Activated CD4-positive, alpha-beta T cell treated with anti-CD3 and anti-CD28 coated beads, Interleukin-2, Interleukin-6, amounts not matched to agents 100 ng/mL and 50 ng/mL, durations not matched to agents 16 hours and 8 hours (primary cell): Measurements from ENCODE around the gene DDX54.

Source experiments
- DNase-seq: peaks from one replicate; pipeline ENCODE4 v3.0.0-alpha.2; 2020

DDX54 gene

DNA sequence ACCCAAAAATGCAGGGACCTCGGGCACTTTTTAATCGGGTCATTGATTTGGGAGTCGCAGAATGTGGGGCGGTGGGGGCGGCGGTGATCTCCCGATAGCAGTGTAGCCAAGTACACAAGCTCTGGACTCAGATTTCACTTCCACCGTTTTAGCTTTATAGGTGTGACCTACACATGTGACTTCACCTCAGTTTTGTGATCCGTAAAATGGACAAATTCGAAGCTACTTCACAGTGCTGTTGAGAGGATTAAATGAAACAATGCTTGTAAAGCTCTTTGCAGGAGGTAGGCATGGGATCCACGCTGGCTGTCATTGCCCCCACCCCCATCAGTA lies 721 bp upstream of the DDX54 start:
- peak; percentile 35 for DNase-seq

DNA sequence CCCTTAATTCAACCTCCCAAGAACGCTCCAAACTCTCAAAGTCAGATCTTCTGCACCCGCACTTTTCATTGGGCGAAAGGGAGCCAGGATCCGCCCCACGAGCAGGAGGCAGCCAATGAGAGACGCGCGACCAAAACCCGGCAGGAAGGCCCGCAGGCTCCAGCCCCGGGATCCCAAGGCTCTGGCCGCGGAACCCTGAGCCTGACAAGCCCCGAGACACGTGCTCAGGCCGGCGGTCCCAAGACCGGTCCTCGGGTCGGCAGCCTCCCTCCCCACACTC lies 438 bp downstream of the DDX54 start:
- DNase-seq, result peak; percentile 94

DNA sequence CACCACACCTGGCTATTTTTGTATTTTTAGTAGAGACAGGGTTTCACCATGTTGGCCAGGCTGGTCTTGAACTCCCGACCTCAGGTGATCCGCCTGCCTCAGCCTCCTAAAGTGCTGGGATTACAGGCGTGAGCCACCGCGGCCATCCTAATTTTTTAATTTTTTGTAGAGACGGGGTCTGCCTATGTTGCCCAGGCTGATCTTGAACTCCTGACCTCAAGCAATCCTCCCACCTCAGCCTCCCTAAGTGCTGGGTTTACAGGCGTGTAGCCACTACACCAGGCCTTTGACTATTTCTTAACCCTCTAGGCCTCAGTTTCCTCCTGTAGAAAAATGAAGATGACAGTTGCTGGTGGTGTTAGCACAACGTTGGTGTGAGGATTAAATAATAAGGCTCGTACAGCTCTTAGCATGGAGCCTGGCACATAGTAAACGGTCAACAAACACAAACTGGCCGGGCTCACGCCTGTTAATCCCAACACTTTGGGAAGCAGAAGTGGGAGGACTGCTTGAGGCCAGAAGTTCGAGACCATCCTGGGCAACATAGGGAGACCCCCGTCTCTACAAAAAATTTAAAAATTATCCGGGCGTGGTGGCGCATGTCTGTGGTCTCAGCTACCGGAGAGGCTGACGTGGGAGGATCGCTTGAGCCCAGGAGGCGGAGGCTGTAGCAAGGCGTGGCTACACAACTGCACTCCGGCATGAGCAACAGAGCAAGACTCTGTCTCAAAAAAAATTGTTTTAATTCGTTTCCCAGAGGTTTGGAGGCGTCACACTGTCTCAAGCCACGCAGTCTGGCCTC lies 979 bp downstream of the DDX54 start:
- no peak for DNase-seq

DNA sequence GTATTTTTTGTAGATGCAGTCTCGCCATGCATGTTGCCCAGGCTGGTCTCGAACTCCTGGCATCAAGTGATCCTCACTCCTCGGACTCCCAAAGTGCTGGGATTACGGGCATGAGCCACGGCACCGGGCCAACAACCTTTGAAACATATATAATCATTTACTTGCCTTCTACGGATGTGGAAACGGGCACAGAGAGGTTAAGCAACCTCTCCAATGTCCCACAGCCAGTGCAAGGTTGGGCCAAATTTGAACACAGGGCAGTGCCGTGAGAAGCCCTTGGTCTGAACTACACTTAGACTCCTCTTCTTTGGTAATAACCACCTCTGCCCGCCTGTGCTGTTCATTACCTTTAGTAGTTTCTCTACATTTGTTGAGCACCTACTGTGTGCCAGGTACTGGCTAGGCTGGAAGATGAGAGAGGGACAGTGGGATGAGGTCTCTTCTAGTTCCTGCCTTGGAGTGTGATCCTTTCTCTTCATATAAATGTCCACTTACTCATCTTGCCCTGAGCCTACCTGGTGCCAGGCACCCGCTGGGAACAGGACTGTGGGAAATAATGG lies 2.2 kb downstream of the DDX54 start:
- DNase-seq, result no peak

DNA sequence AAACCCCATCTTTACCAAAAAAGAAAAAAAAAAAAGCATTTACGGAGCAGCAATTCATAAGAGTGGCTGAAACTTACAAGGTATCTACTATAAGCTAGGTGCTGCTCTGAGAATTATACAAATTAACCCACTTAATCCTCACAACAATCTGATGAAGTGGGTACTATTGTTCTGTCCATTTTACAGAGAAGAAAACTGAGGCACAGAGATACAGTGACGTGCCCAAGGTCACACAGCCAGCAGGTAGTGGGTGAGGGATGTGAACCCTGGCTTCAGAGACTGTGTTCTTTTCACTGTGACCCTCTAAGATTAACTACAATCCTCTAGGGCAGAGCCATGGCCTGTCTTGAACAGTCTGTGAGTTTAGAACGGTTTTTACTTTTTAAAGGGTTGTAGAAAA lies 3.3 kb downstream of the DDX54 start:
- DNase-seq, result no peak

DNA sequence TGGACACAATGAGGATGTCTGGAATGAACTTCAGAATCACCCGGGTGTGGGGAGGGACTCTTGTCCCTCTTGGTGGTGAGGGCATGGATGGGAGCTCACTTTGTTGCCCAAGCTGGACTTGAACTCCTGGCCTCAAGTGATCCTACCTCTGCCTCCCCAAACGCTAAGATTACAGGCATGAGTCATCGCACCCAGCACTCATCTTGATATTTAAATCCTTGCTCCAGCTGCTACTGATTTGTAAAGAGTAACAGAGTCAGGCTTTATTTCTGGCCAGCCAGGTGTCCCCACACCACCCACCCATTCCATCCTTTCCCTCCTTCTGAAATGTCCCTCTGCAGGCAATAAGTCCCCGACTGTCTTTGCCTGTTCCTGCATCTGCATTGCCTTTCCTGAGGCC lies 4.9 kb downstream of the DDX54 start:
- no peak for DNase-seq

DNA sequence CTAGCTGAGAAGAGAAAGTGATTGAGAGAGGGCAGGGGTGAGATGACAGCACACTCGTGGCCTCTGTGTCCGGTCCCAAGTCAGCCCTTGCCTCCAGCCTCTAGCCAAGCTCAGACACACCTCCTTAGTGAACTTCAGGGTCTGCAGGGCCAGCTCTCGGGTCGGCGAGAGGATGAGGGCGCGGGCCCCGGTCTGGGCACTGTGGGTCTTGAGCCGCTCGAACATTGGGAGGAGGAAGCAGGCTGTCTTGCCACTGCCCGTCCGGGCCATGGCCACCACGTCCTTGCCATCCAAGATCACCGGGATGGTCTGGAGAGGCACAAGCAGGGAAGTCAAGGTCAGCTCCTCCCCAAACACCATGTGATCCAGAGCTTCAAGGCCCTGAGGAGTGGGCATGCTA lies 6.3 kb downstream of the DDX54 start:
- no peak for DNase-seq

DNA sequence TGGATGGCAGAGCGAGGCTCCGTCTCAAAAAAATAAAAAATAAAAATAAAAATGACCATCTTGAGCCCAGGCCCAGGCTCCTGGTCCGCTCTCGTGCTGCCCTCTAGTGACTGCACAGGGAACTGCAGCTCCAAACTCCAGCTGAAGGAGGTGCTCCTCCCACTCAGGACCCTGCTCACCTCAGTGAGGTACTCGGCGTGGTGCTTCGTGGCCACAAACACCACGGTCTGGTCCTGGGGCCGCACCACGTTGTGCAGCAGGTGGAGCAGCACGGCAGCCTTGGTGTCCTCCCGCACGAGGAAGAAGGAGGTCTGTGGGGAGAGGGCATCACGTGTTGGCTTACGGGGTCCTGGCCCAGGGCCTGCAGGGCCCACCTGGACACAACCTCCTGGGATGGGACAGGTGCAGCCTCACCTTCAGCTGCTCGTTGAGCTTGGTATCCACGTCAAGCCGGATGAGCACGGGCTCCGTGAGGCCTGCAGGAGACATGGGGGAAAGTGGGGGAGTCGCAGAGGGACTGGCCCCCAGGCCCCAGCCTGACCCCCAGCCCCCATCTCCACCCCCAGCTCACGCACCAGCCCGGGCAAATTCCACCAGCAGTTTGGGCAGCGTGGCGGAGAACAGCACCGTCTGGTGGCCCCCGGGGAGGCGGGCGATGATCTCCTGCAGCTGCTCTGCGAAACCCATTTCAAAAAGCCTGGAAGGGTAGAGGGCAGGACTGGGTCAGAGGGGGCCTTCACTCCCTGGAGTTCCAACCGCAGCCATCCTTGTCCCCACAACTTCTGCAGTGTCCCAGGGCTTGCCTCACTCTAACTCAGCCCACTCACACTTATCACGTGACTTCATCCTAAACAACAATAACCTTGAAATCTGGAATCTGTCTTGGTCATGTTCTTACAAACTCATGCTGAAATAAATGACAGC lies 10.6 kb downstream of the DDX54 start:
- DNase-seq, result peak; percentile 86

DNA sequence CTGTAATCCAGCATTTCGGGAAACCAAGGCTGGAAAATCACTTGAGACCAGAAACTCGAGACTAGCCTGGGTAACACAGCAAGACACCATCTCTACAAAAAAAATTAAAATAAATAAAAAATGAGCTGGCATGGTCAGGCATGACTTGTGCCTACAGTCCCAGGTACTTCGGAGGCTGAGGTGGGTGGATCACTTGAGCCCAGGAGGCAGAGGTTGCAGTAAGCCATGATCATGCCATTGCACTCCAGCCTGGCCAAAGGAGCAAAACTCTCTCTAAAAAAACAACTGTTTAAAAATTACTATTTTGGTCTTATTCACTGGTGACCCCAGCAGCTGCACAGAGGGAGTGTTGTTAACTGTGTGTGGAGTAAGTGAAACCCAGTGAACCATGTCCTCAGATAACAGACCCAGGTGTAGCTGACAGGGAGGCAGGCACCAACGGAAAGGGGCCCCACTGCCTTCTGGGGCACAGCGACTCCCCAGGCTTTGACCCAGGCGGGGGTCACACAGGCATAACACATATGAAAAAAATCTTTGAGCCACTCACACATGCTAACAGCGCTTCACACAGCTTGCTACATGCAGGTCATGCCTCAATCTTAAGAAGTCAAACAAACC lies 12.1 kb downstream of the DDX54 start:
- DNase-seq, result no peak

DNA sequence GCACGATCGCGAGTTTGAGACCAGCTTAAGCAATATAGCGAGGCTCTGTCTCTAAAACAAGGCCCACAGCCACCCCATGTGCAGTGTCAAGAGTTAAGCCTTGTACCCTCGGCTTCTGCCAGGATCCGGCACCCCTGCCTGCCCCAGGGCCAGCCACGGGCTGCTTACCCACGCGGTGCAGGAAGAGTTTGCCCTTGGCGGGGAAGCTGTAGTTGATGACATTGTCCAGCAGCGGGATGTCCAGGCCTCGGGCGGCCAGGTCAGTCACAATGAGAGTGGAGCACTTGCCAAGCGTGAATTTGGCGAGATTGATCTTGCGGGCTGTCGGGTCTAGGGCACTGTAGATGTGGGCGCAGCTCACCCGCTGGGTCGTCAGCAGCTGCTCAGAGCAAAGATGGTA lies 13.1 kb downstream of the DDX54 start:
- DNase-seq, result no peak

DNA sequence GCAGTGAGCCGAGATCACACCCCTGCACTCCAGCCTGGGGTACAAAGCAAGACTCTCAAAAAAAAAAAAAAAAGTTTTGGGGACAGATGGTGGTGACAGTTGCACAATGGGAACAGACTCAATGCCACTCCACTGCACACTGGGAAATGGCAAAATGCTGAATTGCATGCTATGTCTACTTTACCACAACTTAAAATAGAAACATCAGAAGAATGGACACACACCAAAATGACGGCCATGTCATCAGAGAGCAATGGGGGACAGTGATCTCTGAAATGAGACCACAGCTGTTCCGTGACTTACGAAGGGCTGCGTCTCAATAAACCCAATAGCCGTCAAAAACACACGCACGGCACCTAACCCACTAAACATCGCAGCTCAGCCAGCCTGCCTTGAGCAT lies 13.7 kb downstream of the DDX54 start:
- DNase-seq, result no peak

DNA sequence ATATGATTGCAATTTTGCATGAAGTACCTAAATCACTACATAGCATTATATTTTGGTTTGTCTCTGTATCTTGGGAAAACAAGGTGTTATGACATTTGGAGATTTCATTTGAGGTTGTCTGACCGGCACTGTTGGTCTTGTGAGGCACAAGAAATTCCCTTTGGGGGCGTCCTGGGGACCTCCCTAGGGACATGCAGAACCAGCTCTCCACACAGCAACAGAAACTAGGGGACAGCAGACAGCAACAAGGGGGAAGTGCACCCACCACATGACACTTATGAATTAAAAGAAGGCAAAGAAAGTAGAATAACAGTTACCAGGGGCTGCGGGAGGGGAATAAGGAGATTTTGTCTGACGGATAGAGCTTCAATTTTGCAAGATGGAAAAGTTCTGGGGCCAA lies 14.4 kb downstream of the DDX54 start:
- no peak for DNase-seq

DNA sequence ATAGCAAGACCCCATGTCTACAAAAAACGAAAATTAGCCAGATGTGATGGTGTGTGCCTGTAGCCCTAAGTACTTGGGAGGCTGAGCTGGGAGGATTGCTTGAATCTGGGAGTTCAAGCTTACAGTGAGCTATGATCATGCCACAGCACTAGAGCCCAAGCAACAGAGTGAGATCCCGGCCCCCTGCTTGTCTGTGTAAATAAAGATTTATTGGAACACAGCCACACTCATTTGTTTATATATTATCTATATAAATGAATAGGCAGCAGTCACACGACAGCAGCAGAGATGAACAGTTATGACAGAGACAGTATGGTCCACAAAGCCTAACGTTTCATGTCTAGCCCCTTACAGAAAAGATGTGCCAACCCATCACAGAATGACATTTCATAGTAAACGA lies 14.8 kb downstream of the DDX54 start:
- no peak for DNase-seq

DNA sequence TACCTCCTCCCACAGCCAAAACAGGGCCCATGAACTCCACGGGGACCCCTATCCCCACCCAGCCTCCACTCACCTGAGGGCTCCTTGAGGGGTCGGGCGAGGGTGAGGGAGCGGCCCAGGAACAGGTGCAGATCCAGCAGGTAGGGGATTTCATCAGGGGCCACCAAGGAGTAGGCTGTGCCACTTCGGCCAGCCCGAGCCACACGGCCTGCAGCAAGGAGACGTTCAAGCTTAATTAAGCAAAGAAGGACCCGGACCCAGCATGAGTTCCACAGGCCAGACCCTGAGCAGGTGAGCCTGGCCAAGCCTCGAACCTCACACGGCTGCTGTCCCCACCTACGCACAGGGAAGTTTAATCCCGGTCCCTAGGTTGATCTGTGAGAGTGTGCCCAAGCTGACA lies 15.6 kb downstream of the DDX54 start:
- no peak for DNase-seq

DNA sequence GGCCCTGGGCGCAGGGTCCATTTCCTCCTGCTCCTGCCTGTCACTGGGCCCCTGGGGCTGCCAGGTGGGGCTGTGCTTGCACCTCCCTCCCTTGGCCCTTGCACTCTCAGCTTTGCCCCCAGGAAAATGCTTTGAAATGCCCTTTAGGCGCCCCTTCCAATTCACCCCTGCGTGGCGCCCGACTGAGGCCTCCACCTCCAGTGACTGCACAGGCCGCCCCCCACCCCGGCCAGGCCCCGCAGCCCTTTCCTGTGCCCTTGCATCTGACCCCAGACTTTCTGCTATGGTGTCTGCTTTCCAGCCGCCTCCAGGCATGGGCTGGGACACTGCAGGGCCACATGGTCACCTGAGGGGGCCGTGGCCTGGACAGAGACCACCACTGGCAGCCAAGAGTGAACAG lies 17.4 kb downstream of the DDX54 start:
- DNase-seq, result no peak

DNA sequence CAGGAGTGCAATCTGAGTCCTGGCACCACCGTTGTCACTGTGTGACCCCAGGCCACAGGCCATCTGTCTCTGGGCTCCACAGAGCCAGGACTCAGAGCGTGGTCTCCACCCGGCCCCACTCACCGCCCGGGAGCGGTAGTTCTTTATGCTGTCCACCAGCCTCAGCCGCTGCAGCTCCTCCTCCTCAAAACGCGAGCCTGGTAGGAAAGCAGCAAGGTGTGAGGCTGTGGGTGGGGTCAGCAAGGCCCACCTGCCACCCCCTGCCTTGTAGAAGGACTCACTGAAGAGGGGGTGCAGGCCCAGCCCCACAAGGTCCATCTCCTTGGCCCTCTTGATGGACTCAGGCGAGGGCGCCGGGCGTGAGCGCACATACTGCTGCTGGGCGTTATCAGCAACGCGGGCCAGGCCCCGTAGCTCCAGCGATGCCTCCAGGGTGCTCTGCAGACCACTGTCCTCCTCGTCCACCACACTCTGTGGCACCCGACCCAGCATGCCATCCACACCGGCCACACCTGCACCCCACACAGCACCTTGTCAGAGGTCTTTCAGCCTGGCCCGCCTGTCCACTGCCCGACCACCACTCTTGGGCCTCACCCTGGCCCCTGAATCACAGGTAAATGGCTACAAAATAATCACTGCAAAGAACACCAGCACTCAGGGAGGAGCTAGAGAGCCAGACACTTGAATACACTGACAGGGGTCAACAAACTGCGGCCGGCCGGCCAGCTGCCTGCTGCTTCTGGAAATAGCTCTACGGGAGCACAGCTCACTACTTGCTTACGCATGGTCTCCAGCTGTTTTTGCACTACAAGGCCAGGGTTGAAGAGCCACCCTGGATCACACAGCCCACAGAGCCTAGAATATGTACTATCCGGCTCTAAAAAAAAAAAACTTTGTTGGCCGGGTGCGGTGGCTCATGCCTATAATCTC lies 19.5 kb downstream of the DDX54 start:
- no peak for DNase-seq

DNA sequence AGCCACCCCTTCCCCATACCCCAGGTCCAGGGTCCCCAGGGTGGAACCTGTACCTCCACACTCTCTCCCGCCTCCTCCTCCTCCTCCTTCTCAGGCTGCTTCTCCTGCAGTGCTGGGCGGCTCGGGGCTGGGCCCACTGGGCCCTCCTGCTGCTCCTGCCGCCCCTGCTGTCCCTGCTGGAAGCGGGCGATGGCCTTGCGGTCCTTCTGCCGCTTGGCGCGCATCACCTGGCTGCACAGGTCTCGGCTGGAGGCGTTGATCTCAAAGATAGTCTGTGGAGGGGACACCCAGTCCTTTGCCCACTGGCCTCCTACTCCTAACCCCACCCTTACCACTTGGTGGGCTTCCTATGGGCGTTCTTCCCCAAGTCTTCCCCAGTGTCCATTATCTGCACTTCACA lies 21.3 kb downstream of the DDX54 start:
- no peak for DNase-seq

DNA sequence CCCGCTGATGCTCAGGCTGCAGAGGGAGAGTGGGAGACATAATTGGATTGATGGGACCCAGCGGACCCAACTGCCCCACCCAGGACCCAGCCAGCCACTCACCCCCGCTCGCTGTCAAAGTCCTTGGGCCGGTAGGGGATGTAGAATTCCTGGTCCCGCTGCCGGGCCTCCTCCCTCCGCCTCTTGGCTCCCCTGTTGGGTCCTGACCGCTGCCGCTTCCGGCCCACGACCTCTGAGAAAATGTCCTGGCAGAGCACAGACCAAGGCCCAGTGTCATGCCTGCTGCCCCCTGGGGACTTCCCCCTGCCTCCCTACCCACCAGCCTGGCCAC lies 22.3 kb downstream of the DDX54 start:
- no peak for DNase-seq

DNA sequence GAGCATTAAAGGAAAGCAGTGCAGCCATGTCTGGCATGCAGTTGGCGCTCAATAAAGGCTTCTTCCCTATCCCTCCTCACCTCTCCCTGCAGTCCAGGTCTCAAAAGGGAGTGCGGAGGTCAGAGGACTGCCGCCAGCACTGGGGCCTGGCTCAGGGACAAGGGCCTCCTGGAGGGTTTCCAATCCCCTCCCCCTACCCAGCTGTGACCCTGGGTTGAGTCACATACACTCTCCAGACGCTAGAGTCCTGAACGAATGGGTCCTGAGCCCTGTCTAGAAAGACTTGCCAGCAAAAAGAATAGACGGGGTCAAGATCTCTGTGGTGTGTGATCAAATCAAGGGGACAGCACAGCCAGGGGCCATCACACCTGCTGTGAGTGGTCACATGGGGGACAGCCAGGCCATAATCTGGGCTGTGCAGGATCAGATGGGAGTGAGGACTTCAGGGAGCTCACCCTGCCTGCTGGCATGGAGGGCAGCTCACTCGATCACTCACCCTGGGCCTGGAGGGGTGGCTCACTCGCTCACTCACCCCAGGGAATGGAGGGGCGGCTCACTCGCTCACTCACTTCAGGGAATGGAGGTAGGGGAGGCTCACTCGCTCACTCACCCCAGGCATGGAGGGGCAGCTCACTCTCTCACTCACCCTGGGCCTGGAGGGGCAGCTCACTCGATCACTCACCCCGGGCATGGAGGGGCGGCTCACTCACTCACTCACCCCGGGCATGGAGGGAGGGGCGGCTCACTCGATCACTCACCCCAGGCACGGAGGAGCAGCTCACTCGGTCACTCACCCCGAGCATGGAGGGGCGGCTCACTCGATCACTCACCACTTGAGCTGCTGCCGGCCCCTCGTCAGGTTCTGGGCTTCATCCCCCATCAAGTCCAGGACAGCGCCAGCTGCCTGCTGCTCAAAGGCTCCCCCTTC lies 22.9 kb downstream of the DDX54 start:
- no peak for DNase-seq

DNA sequence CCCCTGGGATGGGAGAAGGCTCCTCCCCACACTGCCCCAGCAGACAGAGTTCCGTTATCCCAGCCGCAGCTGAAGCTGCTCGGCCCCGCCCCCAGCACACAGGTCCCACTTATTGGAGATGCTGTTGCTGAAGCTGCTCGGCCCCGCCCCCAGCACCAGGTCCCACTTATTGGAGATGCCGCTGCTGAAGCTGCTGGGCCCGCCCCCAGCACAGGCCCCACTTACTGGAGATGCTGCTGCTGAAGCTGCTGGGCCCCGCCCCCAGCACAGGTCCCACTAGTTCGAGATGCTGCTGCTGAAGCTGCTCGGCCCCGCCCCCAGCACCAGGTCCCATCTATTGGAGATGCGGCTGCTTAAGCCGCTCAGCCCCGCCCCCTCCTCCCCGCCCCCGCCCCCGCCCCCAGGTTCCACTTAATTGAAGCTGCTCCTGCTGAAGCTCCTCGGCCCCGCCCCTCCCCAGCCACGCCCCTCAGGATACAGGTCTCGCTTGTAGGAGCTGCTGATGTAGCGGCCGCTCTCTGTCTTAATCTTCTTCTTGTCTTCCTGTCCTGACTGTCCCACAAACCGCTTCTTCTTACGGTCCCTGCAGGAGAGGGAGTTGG lies 23.8 kb downstream of the DDX54 start:
- DNase-seq, result peak; percentile 43

DNA sequence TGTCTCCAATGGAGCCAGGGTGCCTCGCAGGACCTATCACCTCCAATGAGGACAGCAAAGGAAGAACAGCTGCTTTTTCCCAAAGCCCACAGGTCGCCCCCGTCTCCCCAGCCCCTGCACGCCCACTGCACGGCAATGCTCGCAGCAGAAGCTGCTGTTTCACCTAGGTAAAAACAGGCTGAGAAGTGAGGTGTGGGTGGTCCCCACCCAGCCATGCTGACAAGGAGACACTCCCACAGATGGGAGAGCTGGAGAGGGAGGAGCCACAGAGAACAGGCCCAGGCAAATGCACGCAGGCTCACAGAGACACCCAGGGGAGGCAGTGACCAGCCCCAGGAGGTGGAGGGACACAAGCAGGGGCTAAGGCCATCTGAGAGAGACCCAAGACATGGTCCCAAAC lies 25.3 kb downstream of the DDX54 start:
- no peak for DNase-seq
